Gastrocnemius medialis (tissue), 4 donors: Measurements from ENCODE around the gene ERRFI1.

Experiments used
- POLR2A ChIP-seq, 2 donors: fragments of 450-650 bp; IDR thresholded peaks; one replicate each; pipeline ENCODE4 v1.6.1; 2017; ENCODE audit warnings: antibody characterized with exemption in 2 of 2, mild to moderate bottlenecking in 2 of 2, moderate library complexity in 2 of 2
- TF ChIP-seq, protein P1 (sequence below), 5 experiments: fragments of 450-650 bp in 3 of 5; fragments of 200-600 bp in 2 of 5; sonication (generic) in 2 of 5; IDR thresholded peaks in 4 of 5; conservative IDR thresholded peaks in 1 of 5; 1 replicate in 4 of 5; 2 replicates in 1 of 5; pipeline ENCODE4 v1.5.1; 2016 to 2019; ENCODE audit warnings: antibody characterized with exemption in 5 of 5, mild to moderate bottlenecking in 3 of 5, moderate library complexity in 3 of 5

DNA sequence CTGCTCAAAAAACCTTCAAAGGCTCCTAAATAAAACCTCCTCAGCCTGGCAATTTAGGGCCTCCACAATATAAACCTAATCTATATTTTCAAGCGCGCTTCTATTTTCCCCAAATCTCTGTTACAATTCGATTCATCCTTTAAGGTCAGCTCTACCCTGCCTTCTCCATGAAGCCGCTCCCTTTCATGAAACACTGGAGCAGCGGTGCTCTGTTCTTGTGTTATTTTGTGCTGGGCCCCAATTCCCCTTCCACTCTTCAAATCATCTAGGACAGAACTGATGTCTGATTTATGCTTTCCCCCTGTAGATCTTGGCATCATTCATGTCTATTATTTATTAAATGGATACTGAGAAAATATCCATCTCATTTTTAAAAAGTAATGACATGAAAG lies 6.9 kb downstream of the ERRFI1 start:
- TF ChIP-seq, protein P1, sequence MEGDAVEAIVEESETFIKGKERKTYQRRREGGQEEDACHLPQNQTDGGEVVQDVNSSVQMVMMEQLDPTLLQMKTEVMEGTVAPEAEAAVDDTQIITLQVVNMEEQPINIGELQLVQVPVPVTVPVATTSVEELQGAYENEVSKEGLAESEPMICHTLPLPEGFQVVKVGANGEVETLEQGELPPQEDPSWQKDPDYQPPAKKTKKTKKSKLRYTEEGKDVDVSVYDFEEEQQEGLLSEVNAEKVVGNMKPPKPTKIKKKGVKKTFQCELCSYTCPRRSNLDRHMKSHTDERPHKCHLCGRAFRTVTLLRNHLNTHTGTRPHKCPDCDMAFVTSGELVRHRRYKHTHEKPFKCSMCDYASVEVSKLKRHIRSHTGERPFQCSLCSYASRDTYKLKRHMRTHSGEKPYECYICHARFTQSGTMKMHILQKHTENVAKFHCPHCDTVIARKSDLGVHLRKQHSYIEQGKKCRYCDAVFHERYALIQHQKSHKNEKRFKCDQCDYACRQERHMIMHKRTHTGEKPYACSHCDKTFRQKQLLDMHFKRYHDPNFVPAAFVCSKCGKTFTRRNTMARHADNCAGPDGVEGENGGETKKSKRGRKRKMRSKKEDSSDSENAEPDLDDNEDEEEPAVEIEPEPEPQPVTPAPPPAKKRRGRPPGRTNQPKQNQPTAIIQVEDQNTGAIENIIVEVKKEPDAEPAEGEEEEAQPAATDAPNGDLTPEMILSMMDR (IDR thresholded peaks at IDR 0.05 in 4 of 5, conservative IDR thresholded peaks at IDR 0.05 in 1 of 5): no peak
- no peak for TF ChIP-seq POLR2A (IDR thresholded peaks at IDR 0.05)
